ENCODE measurements around the gene RAB27B.

The RAB27B gene

DNA sequence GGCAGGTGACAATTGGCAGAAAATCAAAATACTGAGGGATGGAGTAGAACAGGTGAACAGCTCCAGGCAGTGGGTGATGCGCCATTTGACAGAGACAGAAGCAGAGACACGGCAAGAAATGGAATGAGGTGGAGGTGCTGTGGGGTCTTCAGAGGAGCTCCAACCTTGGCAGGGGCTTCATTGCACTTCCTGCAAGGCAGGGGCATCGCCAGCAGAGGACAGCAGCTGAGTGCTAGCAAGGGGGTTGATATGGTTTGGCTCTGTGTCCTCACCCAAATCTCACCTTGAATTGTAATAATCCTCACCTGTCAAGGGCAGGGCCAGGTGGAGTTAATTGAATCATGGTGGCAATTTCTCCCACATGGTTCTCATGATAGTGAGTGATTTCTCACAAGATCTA is 88.2 kb downstream of the RAB27B start:
- DNase-seq = no peak

DNA sequence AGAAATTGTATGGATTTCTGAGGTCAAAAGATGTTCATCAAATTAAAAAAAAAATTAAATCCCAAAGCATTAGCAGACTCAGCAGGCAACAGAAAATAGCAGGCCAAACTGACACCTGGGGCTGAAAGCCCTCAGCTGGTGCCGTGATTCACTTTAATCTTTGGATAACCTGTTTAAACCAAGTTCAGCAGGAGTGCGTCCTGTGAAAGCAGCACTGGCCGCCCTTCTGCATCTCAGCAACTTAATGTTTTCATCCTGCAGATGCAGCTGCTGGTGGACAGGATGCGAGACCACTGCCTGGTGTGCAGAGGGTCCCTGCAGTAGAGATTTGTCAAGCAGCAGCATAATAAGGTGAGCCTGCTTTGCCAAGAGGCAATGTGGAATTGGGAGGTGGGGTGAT is 89.8 kb downstream of the RAB27B start:
- DNase-seq = no peak

DNA sequence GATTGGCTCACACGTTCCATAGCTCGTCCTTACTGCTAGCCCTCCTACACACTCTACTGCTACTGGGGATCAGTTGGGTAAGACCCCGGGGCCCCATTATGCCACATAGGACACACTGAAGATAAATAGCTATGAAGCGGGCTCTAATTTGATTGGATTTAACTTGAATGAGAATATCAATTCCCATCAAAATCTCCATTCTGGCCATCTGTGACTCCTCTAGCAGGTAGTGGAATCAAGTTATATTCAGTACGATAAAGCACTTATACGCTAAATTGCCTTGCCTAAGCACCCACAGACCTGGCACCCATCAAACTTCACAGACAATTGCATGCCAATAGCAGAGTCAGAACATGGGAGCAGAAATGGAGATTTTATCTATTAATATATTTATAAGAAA is 91.1 kb downstream of the RAB27B start:
- no peak for DNase-seq

DNA sequence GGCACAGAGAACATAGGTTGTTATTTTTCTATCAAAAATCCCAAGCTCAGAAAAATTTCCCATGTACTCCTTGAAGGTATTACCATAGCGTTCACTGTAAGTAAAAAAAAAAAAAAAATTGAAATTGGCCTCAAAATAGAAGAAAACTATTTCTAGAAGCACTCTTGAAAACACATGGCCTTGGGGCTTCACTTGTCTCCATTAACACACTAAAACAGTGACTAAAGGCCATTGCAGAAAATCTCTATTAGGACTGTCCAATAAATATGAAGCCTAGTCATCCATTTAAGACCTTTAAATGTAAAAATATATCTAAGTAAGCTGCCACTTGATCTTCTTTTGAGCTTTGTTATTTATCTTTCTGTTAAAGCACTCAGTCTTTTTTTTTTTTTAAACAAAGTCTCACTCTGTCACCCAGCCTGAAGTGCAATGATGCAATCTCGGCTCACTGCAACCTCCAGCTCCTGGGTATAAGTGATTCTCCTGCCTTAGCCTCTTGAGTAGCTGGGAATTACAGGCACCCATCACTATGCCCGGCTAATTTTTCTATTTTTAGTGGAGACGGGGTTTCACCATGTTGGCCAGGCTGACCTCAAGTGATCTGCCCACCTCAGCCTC is 95.2 kb downstream of the RAB27B start:
- no peak for DNase-seq

DNA sequence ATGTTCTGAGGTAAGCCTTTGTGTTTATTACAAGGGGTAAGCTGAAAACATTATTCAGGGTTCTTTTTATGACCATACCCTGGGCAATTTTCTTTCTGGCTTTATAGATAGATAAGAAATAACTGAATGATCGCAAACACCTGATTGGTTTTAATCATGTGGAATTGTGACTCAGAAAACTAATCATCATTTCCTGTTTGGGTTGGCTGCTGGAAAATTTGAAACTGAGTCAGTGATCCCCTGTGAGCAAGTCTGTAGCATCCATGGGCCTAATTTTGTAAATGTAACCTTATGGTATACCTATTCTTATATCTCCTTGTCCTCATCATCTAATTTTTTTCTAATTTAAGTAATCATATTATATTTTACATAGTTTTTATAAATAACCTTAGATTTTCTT is 96.7 kb downstream of the RAB27B start:
- DNase-seq = no peak

DNA sequence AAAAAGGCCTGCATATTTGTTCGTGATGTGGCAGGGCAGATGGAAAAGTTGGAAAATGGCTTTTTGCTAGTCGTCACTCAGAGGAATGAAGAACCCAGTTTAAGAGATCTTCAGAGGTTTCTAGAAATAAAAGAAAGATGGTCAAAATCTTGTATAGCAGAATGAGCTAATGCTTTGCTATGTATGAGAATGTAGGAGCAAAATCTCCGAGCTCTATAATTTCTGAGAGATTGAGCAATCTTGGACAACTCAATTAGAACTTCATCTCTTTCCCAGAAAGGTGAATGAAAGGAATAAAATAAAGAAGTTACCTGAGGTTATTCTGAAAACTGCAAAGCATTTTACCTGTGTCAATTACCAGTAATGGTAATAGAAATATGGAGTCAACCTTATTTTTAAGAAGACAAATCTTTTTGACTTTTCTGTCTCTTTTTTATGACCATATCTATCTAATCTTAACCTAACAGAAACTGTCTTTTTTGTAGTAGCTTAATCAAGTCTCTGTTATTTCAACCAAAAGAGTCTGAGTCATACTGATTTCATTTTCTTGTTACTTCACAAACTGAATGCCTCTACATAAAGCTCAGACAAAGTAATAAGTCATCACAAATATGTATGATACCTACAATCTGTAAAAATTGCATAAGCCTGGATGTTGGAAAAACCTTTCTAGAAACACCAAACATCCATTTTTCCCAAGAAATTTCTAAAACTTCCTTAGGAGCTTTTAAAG is 98.5 kb downstream of the RAB27B start:
- no peak for DNase-seq

DNA sequence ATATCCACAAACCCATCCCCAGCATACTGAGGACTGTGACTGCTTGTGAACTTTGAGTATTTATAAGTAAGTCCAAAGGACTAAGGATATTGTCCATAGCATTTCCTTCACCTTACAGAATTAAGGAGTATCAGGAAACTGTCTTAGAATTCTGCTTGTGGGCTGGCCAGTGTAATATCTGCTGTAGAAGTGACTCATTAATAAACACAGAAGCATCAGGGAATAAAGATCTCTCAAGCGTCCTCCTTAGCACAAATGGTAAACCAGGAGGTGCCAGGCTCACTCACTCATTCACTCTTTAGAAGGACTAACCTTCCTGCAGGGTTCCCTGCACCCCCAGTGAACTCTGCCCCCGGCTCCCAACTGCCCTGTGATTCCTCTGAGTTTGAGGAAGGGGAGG is 100.0 kb downstream of the RAB27B start:
- DNase-seq = no peak

DNA sequence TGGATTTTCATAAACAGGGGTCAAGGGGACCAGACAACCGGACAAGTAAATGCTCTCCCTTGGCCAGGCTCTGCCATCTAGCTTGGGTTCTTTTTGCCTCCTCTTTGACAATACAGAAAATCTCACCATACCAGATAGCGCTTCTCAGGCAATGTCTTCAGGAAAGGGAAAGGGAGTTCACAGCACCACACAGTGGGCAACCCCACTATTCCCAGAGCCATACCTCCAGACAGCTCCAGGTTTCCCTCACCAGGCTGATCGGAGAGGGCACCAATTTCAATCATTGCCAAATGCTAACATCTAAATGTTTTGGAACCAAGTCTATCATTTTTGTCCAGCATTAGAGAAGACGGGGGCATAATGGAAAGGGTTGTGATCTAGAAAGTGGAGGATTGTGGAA is 102.9 kb downstream of the RAB27B start:
- DNase-seq = no peak

DNA sequence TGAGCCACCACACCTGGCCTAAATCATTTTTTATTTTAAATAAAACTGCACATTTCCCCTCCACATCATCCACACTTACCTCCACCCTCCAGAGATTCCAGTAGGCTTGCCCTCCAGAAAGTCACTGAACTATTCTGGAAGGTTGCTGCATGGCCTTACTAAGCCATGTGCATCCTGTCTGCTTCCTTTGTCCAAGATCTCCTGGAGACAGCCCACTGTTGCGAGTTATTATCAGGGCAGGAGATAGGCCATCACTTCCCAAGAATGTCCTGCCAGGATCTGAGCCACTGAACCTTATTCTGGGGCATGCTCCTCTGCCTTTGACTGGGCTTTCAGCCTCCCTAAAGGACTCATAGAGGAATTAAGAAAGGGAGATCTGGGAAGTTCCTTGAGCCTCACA is 104.2 kb downstream of the RAB27B start:
- DNase-seq = no peak

DNA sequence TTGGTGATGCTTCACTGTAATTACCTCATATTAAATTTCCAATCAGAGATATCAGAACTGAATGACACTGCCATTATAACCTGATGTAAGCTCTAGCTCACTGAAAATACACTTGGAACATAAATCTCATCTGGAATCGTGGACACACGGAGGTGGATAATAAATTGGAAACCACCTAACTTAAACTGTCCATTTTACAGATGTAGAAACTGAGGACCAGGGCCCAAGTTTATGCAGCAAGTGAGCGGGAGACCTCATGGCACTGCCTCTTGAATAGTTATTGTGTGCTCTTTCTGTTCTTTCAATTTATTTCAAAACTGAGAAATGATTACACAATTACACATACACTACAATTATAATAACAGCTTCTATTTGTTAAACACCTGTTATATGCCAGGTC is 110.2 kb downstream of the RAB27B start:
- DNase-seq = no peak

DNA sequence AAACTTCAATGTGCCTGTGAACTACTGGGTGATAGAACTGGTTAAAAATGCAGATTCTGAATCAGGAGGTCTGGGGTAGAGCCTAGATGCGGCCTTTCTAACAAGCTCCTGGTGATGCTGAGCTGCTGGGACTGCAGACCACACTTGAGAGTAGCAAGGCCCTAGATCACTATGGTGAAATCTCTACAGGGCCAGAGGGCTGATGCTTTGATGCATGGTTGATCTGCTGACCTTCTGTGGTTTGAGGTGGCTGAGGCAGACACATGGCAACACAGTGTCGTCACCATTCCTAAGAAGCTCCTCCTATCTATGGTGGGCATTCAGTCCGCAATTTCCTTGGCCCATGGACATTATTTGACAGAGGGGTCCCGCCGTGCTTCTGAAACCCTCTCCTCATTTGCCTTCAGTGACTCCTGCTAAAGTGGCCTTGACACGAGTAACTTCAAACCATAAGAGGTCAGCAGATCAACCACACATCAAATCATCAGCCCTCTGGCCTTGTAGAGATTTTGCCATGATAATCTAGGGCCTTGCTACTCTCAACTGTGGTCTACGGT is 111.2 kb downstream of the RAB27B start:
- no peak for DNase-seq

DNA sequence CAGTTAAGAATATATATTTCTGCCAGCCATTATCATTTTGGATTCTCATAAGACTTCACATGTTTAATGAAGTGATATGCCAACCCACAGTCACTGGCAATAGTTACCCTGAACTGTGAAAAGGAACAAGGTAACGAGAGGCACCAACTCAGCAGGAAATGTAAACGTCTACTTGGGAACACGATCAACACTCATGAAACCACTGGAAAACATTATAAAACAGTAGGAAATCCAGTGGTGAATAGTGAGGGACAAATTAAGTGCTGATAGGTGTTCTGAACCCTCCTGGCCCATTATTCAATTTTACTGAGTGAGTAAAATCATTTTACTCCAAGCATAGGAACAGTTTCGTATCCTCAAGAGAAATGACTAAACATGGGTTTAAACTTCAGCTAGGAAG is 113.9 kb downstream of the RAB27B start:
- DNase-seq = no peak

DNA sequence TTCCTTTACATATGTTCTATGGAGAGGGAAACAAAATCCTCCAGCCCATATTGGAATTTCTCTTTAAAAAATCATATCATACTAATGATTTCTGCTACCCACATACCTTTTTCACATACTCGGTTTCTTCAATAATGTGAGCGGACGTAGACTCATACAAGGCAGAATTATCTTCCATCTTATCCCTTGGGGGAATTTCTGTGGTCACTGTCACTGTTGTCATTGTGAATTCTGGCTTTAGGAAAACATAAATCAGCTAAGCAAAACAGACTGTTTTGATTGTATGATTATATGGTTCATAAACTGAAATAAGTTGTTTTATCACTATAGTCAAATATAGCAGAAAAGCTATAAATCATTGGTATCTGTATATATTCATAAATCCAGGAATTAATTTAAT is 114.3 kb downstream of the RAB27B start:
- no peak for DNase-seq

All from activated naive CD4-positive, alpha-beta T cell treated with anti-CD3 and anti-CD28 coated beads, Interleukin-2, amount 50 U/mL, for 16 hours (primary cell).